Endometrium (tissue), 2 donors: ENCODE results near the gene MORN3.

ENCODE experiments used
- FAIRE-seq: peaks from 2 replicates; lab custom pipeline; 2012; peaks lifted over from hg19 to GRCh38; lab: Jason Lieb, UNC
- donor health status: control.
- donor health status: control.

Gene MORN3

DNA sequence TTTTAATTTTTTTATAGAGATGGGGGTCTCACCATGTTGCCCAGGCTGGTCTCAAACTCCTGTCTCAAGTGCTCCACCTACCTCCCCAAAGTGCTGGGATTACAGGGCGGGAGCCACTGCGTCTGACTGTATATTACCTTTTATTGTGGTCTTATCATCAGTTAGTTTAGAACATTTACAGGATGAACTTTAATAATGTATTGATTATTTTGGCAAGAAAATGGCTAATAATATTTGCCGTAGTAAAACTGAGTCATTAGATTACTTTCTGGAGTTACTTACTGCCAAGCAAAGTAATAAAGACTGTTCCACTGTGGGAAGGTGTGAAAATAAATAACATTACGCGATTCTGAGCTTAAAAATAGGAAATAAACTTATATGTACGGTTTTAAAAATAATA is 66.7 kb downstream of the MORN3 start:
- FAIRE-seq: no peak

DNA sequence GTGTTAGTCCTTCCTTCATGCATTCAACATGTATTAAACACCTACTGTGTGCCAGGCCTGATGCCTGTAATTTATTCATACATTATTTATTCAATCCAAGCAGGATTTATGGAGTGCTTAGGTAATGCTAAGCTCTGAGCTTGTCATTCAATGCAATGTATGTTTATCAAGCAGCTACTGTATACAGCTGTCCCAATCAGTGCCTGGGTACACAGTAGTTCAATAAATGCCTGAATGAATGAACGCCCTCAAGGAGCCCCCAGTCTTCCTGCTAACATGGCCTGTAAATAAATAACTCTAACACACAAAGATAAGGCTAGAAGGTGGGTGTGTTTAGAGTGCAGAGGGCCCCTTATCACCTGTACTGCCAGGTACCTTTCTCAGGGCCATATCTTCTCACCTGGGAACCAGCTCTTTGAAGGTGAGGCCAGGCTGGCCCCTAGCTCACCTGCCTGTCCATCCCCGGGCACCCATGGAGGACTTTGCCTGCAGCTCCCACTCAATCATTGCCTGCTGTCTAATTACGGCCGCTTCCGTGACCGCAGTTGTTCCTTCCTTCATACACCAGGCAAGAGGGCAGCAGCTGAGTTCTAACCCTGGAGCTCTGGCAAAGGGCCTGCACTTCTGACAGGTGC is 68.6 kb downstream of the MORN3 start:
- no peak for FAIRE-seq
